Panc1 (cell line): ENCODE results near the gene RPL36.

Experiments
- POLR2AphosphoS5 ChIP-seq: IDR thresholded peaks from 2 replicates; pipeline ENCODE4 v1.6.1; 2012; ENCODE audit warnings: mild to moderate bottlenecking, low read depth, low read length, moderate library complexity
- REST ChIP-seq, 2 experiments: IDR thresholded peaks; 2 replicates each; pipeline ENCODE4 v1.6.1; 2011 to 2012; ENCODE audit warnings: low read depth in 2 of 2, control low read depth in 1 of 2, low read length in 1 of 2, mild to moderate bottlenecking in 1 of 2, moderate library complexity in 1 of 2; ENCODE audit not compliant: insufficient read depth in 1 of 2
- SIN3A ChIP-seq: IDR thresholded peaks from 2 replicates; pipeline ENCODE4 v1.6.1; 2012; ENCODE audit warnings: low read depth, mild to moderate bottlenecking, low read length, moderate library complexity, borderline replicate concordance; ENCODE audit not compliant: insufficient read depth
- TF ChIP-seq, protein P1 (sequence below): fragments of 450-650 bp; IDR thresholded peaks from 2 replicates; pipeline ENCODE4 v1.5.1; 2017; ENCODE audit warnings: mild to moderate bottlenecking

DNA sequence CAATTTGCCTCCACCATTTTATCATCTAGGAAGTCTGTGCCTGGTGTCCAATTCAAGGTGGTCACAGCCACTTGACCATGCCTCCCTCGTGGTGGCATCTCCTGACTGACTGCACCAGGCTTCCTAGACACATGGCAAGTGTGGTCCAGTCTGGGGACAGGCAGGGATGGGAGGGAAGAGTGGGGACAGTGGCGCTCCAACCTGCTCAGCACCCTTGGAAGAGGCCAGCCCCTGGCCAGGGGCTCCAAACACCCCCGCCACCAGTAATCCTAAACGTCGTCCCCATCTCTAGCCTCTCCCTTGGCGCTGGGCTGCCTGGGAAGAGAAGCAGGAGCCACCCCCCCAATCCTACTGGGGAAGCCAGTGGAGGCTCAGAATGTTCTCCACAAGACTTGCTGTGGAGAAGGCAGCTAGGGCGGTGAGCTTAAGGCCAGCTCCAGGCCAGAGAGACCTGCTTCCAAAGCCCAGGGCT, 2.7 kb downstream of the RPL36 start:
- TF ChIP-seq, protein P1, sequence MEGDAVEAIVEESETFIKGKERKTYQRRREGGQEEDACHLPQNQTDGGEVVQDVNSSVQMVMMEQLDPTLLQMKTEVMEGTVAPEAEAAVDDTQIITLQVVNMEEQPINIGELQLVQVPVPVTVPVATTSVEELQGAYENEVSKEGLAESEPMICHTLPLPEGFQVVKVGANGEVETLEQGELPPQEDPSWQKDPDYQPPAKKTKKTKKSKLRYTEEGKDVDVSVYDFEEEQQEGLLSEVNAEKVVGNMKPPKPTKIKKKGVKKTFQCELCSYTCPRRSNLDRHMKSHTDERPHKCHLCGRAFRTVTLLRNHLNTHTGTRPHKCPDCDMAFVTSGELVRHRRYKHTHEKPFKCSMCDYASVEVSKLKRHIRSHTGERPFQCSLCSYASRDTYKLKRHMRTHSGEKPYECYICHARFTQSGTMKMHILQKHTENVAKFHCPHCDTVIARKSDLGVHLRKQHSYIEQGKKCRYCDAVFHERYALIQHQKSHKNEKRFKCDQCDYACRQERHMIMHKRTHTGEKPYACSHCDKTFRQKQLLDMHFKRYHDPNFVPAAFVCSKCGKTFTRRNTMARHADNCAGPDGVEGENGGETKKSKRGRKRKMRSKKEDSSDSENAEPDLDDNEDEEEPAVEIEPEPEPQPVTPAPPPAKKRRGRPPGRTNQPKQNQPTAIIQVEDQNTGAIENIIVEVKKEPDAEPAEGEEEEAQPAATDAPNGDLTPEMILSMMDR, result no peak
- no peak for TF ChIP-seq POLR2AphosphoS5
- TF ChIP-seq SIN3A, result no peak
- no peak for TF ChIP-seq REST (IDR thresholded peaks at IDR 0.05; ENCODE audit: insufficient read depth in 1 of 2, low read depth in 2 of 2, low read length in 1 of 2)
